ENCODE results near the gene RELN. TPM values are rescaled to one million over a fixed set of nuclear protein-coding genes. Genes with fewer than 3 reads are reported as not detected.

Gene RELN
- total and polyA plus RNA-seq, 2 of the 13 experiments (the other 11 are each of a cell fraction or from before 2014, with no cell fraction given) = 315 to 332 TPM

GRCh38 chr7:103547451-103548284 is 441.8 kb downstream of the RELN start:
- in situ Hi-C loops (cut with HindIII; ENCODE audit: extremely low pct_ligation_motif_present, low pct_unique_long_range_greater_than_20kb) (no loop called here), intact Hi-C loops (cut with micrococcal nuclease; ENCODE audit: unreplicated experiment) (no loop called here)
- Histone ChIP-seq H3K9me3 (ENCODE audit: low read length) (no peaks in the 10 kb centered on the region), H3K4me1 (ENCODE audit: insufficient read depth, low read length) (no peaks in the 10 kb centered on the region), H3K27ac (ENCODE audit: extremely low read length, insufficient read depth, low read length) (no peak overlapping the region), H2AFZ (ENCODE audit: low read length) (no peak overlapping the region), H3K27me3 (ENCODE audit: control insufficient read depth in 1 of 2, insufficient read depth in 2 of 2, low read length in 2 of 2) (no peaks in the 10 kb centered on the region), H3K79me2 (ENCODE audit: insufficient read depth, low read length) (no peaks in the 10 kb centered on the region), H3K36me3 (replicated peaks in 1 of 2; ENCODE audit: control insufficient read depth in 1 of 2, insufficient read depth in 2 of 2, low read length in 2 of 2) (peaks cover 0 to 24% of the 10 kb centered on the region in 2 experiments; a peak in 3 of 5 replicates), H4K20me1 (ENCODE audit: insufficient read depth, low read length) (no peaks in the 10 kb centered on the region), H3K9ac (ENCODE audit: insufficient read depth, low read depth, low read length) (no peak overlapping the region), H3K4me3 (replicated peaks in 1 of 3; ENCODE audit: insufficient read depth in 1 of 3, low read depth in 2 of 3, low read length in 3 of 3) (no peak overlapping the region), H3K4me2 (ENCODE audit: low read depth, low read length) (no peak overlapping the region)
- 77% methylated on average over 3 of the region's 3 CpGs for WGBS (ENCODE audit: low lambda C conversion rate)
- ChIA-PET CTCF (ENCODE audit: low intra/inter-chr PET ratio, low total read pairs) (no interaction called here), POLR2A (no interaction called here)
- TF ChIP-seq SALL1 (CRISPR knock-in tag; IDR thresholded peaks at IDR 0.05) (no peak), ZNF687 (CRISPR knock-in tag; IDR thresholded peaks at IDR 0.05) (no peak), HNRNPLL (IDR thresholded peaks at IDR 0.05; ENCODE audit: low read depth, low read length, poor library complexity, severe bottlenecking) (no peak), SSRP1 (CRISPR knock-in tag; IDR thresholded peaks at IDR 0.05) (no peak), REPIN1 (CRISPR knock-in tag; IDR thresholded peaks at IDR 0.05; ENCODE audit: borderline replicate concordance, low read depth) (no peak), PLSCR1 (CRISPR knock-in tag; IDR thresholded peaks at IDR 0.05; ENCODE audit: borderline replicate concordance) (no peak), FOXO4 (CRISPR knock-in tag; conservative IDR thresholded peaks at IDR 0.05) (no peak), ZNF713 (CRISPR knock-in tag; IDR thresholded peaks at IDR 0.05) (no peak), MYNN (CRISPR knock-in tag; IDR thresholded peaks at IDR 0.05; ENCODE audit: low read depth) (no peak), GLI4 (CRISPR knock-in tag; IDR thresholded peaks at IDR 0.05; ENCODE audit: borderline replicate concordance) (no peak), REXO4 (CRISPR knock-in tag; IDR thresholded peaks at IDR 0.05; ENCODE audit: borderline replicate concordance) (no peak)
- no TSS peak for BruUV-seq (replicated peaks)
- ATAC-seq (no peak), DNase-seq (ENCODE audit: low spot score) (no peak), FAIRE-seq (no peak)
